GM12801 (cell line): ENCODE data around the gene ENDOU.

Source experiments
- CTCF ChIP-seq: IDR thresholded peaks from one replicate; pipeline ENCODE4 v1.5.1; 2011; ENCODE audit warnings: control low read depth; ENCODE audit not compliant: insufficient read length; ENCODE audit errors: extremely low read depth

Gene ENDOU

DNA sequence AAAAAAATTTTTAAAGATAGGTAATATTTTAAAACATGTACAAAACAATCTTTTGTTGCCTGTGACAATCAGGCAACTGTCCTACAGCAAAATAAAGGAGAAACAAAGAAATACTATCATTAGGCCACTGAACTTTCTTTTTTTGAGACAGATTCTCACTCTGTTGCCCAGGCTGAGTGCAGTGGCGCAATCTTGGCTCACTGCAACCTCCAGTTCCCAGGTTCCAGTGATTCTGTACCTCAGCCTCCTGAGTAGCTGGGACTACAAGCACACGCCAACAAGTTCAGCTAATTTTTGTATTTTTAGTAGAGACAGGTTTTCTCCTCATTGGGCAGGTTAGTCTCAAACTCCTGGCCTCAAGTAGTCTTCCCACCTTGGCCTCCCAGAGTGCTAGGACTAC is 36.1 kb downstream of the ENDOU start:
- no peak for TF ChIP-seq CTCF

DNA sequence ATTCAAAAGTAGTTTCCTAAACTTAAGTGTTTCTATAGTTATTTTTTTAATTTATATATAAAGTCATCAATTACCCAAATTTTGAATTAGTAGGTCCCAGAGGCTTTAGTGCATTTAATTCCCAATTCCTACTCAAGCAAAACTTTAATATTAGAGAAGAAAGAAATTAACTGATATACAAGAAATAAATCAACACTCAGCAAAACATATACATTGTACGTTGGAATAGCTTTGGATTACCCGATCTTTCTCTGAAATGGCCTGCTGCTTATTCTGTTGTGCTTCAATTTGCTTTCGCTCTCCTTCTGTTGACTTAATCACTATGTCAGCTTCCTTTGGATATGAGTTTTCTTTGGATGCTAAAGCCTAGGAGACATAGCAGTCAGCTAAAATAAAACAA is 37.7 kb downstream of the ENDOU start:
- no peak for TF ChIP-seq CTCF

DNA sequence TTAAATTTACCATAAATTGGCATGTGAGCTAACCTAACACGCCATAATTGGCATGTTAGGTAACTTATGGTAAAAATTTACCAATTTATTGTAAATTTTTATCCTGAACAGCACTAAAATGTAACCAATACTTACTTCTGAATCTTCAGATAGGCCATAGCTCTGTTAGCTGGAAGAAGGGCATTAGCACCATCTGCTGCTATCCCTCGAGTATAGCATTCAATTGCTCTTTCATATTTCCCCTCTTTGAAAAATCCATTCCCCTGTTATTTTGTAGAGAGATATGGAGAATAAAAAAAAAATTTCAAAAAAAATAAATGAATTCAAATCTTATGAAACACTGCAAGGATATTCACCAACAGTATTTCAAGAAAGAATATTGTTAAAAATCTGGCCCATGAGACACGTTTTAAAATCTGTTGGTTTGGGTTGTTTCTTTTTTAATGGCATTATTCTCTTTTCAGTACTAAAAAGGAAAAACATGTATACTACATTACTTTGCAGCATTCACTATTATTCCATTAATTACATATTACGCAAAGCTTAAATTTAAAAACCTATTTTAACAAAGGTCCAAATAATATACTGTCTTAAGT is 38.5 kb downstream of the ENDOU start:
- no peak for TF ChIP-seq CTCF

- TF ChIP-seq CTCF = no peak
These were observed 45.5 kb downstream of the ENDOU start for GRCh38 chr12:47679785-47680184.

DNA sequence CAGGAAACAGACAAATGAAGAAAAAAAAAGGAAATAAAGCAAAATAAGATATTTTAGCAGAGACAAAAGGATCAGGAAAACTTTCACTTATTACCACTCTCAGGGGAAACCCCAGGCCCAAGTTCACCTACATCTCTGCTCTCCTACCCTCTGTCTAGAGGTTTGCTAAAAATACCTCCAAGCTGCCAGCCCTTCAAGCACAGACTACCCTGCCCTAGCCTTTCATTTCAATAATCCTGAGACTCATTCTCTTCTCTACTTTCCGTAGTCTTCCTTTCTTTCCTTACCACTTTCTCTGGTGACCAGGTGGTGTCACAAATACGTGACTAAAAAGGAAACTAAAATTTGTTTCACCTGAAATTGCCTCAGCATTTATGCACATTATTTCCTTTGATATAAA is 53.2 kb downstream of the ENDOU start:
- TF ChIP-seq CTCF = no peak
